Panc1 (cell line): ENCODE data around the gene C1QTNF12. TPM values are rescaled to one million over a fixed set of nuclear protein-coding genes. Genes with fewer than 3 reads are reported as not detected.

ENCODE experiments used
- ATAC-seq: fragments of 200-7000 bp; cut with Tn5 transposase; 2 replicates; pipeline ENCODE4 v1.9.1; 2020; ENCODE audit warnings: mild to moderate bottlenecking, moderate library complexity
- BruUV-seq: library from RNA; stranded (reverse); fragments of 400-500 nt; replicated peaks from 2 replicates; lab custom pipeline; 2021; lab: Mats Ljungman, UMichigan
- CTCF ChIA-PET: fragments of 300-600 bp; sonication (Branson Sonifier 250); formaldehyde crosslinking; loops from one replicate; lab custom pipeline; 2022; ENCODE audit warnings: antibody characterized with exemption; lab: Charles Lee
- POLR2A ChIA-PET: fragments of 300-600 bp; sonication (Branson Sonifier 250); formaldehyde crosslinking; loops from one replicate; lab custom pipeline; 2022; ENCODE audit warnings: antibody characterized with exemption; lab: Charles Lee
- DNase-seq: peaks from one replicate; pipeline ENCODE4 v3.0.0-alpha.2; 2010; ENCODE audit warnings: low read depth, low spot score
- H3K27ac ChIP-seq: 2 replicates; pipeline ENCODE4 v1.5.1; 2011; ENCODE audit warnings: mild to moderate bottlenecking, low read length, inconsistent platforms
- H3K27me3 ChIP-seq: fragments of 200-500 bp; sonication (Bioruptor generic); 2 replicates; pipeline ENCODE4 v1.6.0; 2014; ENCODE audit warnings: low read length, inconsistent platforms; ENCODE audit not compliant: control insufficient read depth, insufficient read depth
- H3K36me3 ChIP-seq: fragments of 200-500 bp; sonication (Bioruptor generic); 2 replicates; pipeline ENCODE4 v1.5.1; 2014; ENCODE audit warnings: inconsistent platforms, mild to moderate bottlenecking, low read length, moderate library complexity; ENCODE audit not compliant: control insufficient read depth, insufficient read depth
- H3K4me1 ChIP-seq: 2 replicates; pipeline ENCODE4 v1.5.1; 2011; ENCODE audit warnings: inconsistent platforms, mild to moderate bottlenecking, low read length, moderate library complexity; ENCODE audit not compliant: control insufficient read depth, insufficient read depth
- H3K4me3 ChIP-seq, 2 experiments: 2 replicates each; pipeline ENCODE4 v1.5.1; 2011 to 2012; ENCODE audit warnings: low read depth in 2 of 2, low read length in 2 of 2, mild to moderate bottlenecking in 2 of 2, inconsistent platforms in 1 of 2, moderate library complexity in 1 of 2
- H3K9me3 ChIP-seq: fragments of 200-500 bp; sonication (Bioruptor generic); 2 replicates; pipeline ENCODE4 v1.5.1; 2014; ENCODE audit warnings: low read depth, mild to moderate bottlenecking, inconsistent platforms, low read length, moderate library complexity; ENCODE audit not compliant: control insufficient read depth, insufficient read depth
- CTCF ChIP-seq: fragments of 450-650 bp; IDR thresholded peaks from 2 replicates; pipeline ENCODE4 v1.5.1; 2017; ENCODE audit warnings: mild to moderate bottlenecking
- POLR2AphosphoS5 ChIP-seq: IDR thresholded peaks from 2 replicates; pipeline ENCODE4 v1.6.1; 2012; ENCODE audit warnings: mild to moderate bottlenecking, low read depth, low read length, moderate library complexity
- REST ChIP-seq, 2 experiments: IDR thresholded peaks; 2 replicates each; pipeline ENCODE4 v1.6.1; 2011 to 2012; ENCODE audit warnings: low read depth in 2 of 2, control low read depth in 1 of 2, low read length in 1 of 2, mild to moderate bottlenecking in 1 of 2, moderate library complexity in 1 of 2; ENCODE audit not compliant: insufficient read depth in 1 of 2
- SIN3A ChIP-seq: IDR thresholded peaks from 2 replicates; pipeline ENCODE4 v1.6.1; 2012; ENCODE audit warnings: low read depth, mild to moderate bottlenecking, low read length, moderate library complexity, borderline replicate concordance; ENCODE audit not compliant: insufficient read depth
- TCF7L2 ChIP-seq: IDR thresholded peaks from 2 replicates; pipeline ENCODE4 v1.6.1; 2011; ENCODE audit warnings: mild to moderate bottlenecking, low read depth, low read length, inconsistent platforms
- in situ Hi-C: cut with HindIII; loops from 2 replicates; pipeline ENCODE4 v1.10.0; 2016; ENCODE audit warnings: low sequenced_read_pairs, low pct_unique_long_range_greater_than_20kb
- intact Hi-C: fragments of 100-400 bp; cut with micrococcal nuclease; formaldehyde crosslinking; loops from one replicate; pipeline ENCODE4 v1.10.0; 2022; ENCODE audit not compliant: unreplicated experiment
- total RNA-seq: library from RNA; stranded (reverse); gene quantifications from one replicate; pipeline ENCODE4 v1.2.1, GENCODE V29; 2021; ENCODE audit not compliant: unreplicated experiment

C1QTNF12 gene
- total RNA-seq, 1 experiment from 2014 or later, result 41.4 TPM

- in situ Hi-C loops, result no loop called here
- ChIA-PET CTCF (no interaction called here), POLR2A (no interaction called here)
These were observed 32.9 kb downstream of the C1QTNF12 start, which contains the start of gene TNFRSF4 for GRCh38 chr1:1213345-1214265. Gene TNFRSF4, minus strand, starts transcription at chr1:1214153. Its CDS starts 26 bp downstream, at chr1:1214127.

More at GRCh38 chr1:1213345-1214265, 32.9 kb downstream of the C1QTNF12 start, which contains the start of gene TNFRSF4:
- peaks cover 2% of the 10 kb centered on the region; the same call in 1 of the 2 replicates for H3K36me3 ChIP-seq
- DNase-seq (no peak), ATAC-seq (peak; percentile 46)
- no TSS peak for BruUV-seq
- H3K9me3 ChIP-seq, result no peaks in the 10 kb centered on the region
- H3K27ac ChIP-seq, result no peak within 1 kb of the TSS
- TF ChIP-seq SIN3A (no peak), REST (IDR thresholded peaks at IDR 0.05; ENCODE audit: insufficient read depth in 1 of 2, low read depth in 2 of 2, low read length in 1 of 2) (no peak), TCF7L2 (no peak), POLR2AphosphoS5 (no peak), CTCF (no peak)
- no peaks in the 10 kb centered on the region for H3K27me3 ChIP-seq
- no peaks in the 10 kb centered on the region for H3K4me1 ChIP-seq
- intact Hi-C loops, result no loop called here
- H3K4me3 ChIP-seq, result no peak within 1 kb of the TSS
